ENCODE data around the gene SEPTIN2. TPM values are rescaled to one million over a fixed set of nuclear protein-coding genes. Genes with fewer than 3 reads are reported as not detected.

The SEPTIN2 gene
- total and polyA plus RNA-seq, 2 experiments from 2014 or later: 315 to 373 TPM

- Histone ChIP-seq H3K9me3 (ENCODE audit: low read depth) (no peaks in the 10 kb centered on the region), H2AFZ (no peak overlapping the region), H3K27ac (no peak overlapping the region), H3K36me3 (replicated peaks; ENCODE audit: insufficient read depth, low read depth) (no peaks in the 10 kb centered on the region), H3K27me3 (no peaks in the 10 kb centered on the region), H3K4me2 (peak overlapping the region; percentile 89), H3K9me2 (replicated peaks; ENCODE audit: insufficient read depth) (no peaks in the 10 kb centered on the region), H3K4me1 (ENCODE audit: insufficient read depth) (peaks cover 29% of the 10 kb centered on the region), H3K79me2 (peaks cover 96% of the 10 kb centered on the region), H4K20me1 (ENCODE audit: insufficient read depth, poor library complexity, severe bottlenecking) (peaks cover 81% of the 10 kb centered on the region), H3K4me3 (no peak overlapping the region)
- TF ChIP-seq EZH2 (IDR thresholded peaks at IDR 0.05; ENCODE audit: borderline replicate concordance): no peak
- no peak for TF ChIP-seq EZH2phosphoT487 (IDR thresholded peaks at IDR 0.05; ENCODE audit: low read depth, severe bottlenecking, unreplicated experiment)
- 76% methylated on average over 14 of the region's 14 CpGs for WGBS (ENCODE audit: low lambda C conversion rate, missing lambda C conversion rate)
- DNase-seq (ENCODE audit: low spot score): no peak
Observed at GRCh38 chr2:241268716-241269445, 46.8 kb upstream of the SEPTIN2 start.

GRCh38 chr2:241269707-241270520 is 45.8 kb upstream of the SEPTIN2 start:
- H3K4me3 ChIP-seq: peak overlapping the region; percentile 90

GRCh38 chr2:241270531-241270930 is 45.2 kb upstream of the SEPTIN2 start:
- H3K36me3 ChIP-seq (replicated peaks; ENCODE audit: insufficient read depth, low read depth): no peaks in the 10 kb centered on the region
- H4K20me1 ChIP-seq (ENCODE audit: insufficient read depth, poor library complexity, severe bottlenecking): peaks cover 66% of the 10 kb centered on the region
- 65% methylated on average over 5 of the region's 5 CpGs for WGBS (ENCODE audit: low lambda C conversion rate, missing lambda C conversion rate)
- H3K4me2 ChIP-seq: peak overlapping the region; percentile 89
- no peaks in the 10 kb centered on the region for H3K9me2 ChIP-seq (replicated peaks; ENCODE audit: insufficient read depth)
- TF ChIP-seq CTCF (IDR thresholded peaks at IDR 0.05; ENCODE audit: poor library complexity) (no peak), EZH2phosphoT487 (IDR thresholded peaks at IDR 0.05; ENCODE audit: low read depth, severe bottlenecking, unreplicated experiment) (no peak), EZH2 (IDR thresholded peaks at IDR 0.05; ENCODE audit: borderline replicate concordance) (no peak)
- peaks cover 29% of the 10 kb centered on the region for H3K4me1 ChIP-seq (ENCODE audit: insufficient read depth)
- no peak overlapping the region for H2AFZ ChIP-seq
- peak overlapping the region; percentile 90 for H3K4me3 ChIP-seq
- no peak for DNase-seq (ENCODE audit: low spot score)
- peaks cover 97% of the 10 kb centered on the region for H3K79me2 ChIP-seq
- peak overlapping the region; percentile 96 for H3K27ac ChIP-seq
- H3K27me3 ChIP-seq: no peaks in the 10 kb centered on the region
- no peaks in the 10 kb centered on the region for H3K9me3 ChIP-seq (ENCODE audit: low read depth)

More at GRCh38 chr2:241269707-241270520, 45.8 kb upstream of the SEPTIN2 start:
- Histone ChIP-seq H3K4me2 (peak overlapping the region; percentile 89), H3K27me3 (no peaks in the 10 kb centered on the region), H2AFZ (no peak overlapping the region), H3K9me2 (replicated peaks; ENCODE audit: insufficient read depth) (no peaks in the 10 kb centered on the region), H4K20me1 (ENCODE audit: insufficient read depth, poor library complexity, severe bottlenecking) (peaks cover 72% of the 10 kb centered on the region), H3K9me3 (ENCODE audit: low read depth) (no peaks in the 10 kb centered on the region), H3K36me3 (replicated peaks; ENCODE audit: insufficient read depth, low read depth) (no peaks in the 10 kb centered on the region), H3K27ac (no peak overlapping the region), H3K79me2 (peaks cover 97% of the 10 kb centered on the region), H3K4me1 (ENCODE audit: insufficient read depth) (peaks cover 29% of the 10 kb centered on the region)
- no peak for TF ChIP-seq CTCF (IDR thresholded peaks at IDR 0.05; ENCODE audit: poor library complexity)
- TF ChIP-seq EZH2phosphoT487 (IDR thresholded peaks at IDR 0.05; ENCODE audit: low read depth, severe bottlenecking, unreplicated experiment): no peak
- TF ChIP-seq EZH2 (IDR thresholded peaks at IDR 0.05; ENCODE audit: borderline replicate concordance): no peak
- no peak for DNase-seq (ENCODE audit: low spot score)
- 86% methylated on average over 15 of the region's 15 CpGs for WGBS (ENCODE audit: low lambda C conversion rate, missing lambda C conversion rate)

All from hepatocyte (in vitro differentiated cells).